Kasumi-1 (cell line): ENCODE measurements around the gene FHOD1.
A peak's percentile ranks its signal among the peaks of the same experiment; 100 is the strongest.

ENCODE experiments used
- DNase-seq, 2 experiments: peaks; one replicate each; lab custom pipeline; 2025; lab: John Stamatoyannopoulos, UW

FHOD1 gene

GRCh38 chr16:67207249-67208091, 39.8 kb downstream of the FHOD1 start:
- DNase-seq, result no peak

GRCh38 chr16:67206838-67207248, 40.4 kb downstream of the FHOD1 start:
- no peak for DNase-seq

GRCh38 chr16:67206129-67206837, 41.0 kb downstream of the FHOD1 start:
- no peak for DNase-seq

- DNase-seq, result no peak
Measured at GRCh38 chr16:67204076-67204475, 43.2 kb downstream of the FHOD1 start.

- no peak for DNase-seq
Measured at GRCh38 chr16:67202956-67203493, 44.3 kb downstream of the FHOD1 start.

GRCh38 chr16:67202426-67202825, 44.9 kb downstream of the FHOD1 start:
- DNase-seq, result no peak

- no peak for DNase-seq
Measured at GRCh38 chr16:67201411-67202345, 45.6 kb downstream of the FHOD1 start.

- DNase-seq, result no peak
Measured at GRCh38 chr16:67200491-67200890, 46.8 kb downstream of the FHOD1 start.

GRCh38 chr16:67199808-67200198, 47.5 kb downstream of the FHOD1 start:
- no peak for DNase-seq

GRCh38 chr16:67199011-67199807, 48.1 kb downstream of the FHOD1 start, which contains the start of gene ELMO3:
ELMO3 (plus strand) TSS chr16:67199131; CDS start chr16:67199327, 196 bp downstream.
- DNase-seq, result no peak

- peak; percentile 57 to 64 for DNase-seq
Measured at GRCh38 chr16:67198238-67198734, 49.0 kb downstream of the FHOD1 start.

GRCh38 chr16:67197704-67198103, 49.6 kb downstream of the FHOD1 start:
- DNase-seq, result no peak

GRCh38 chr16:67196881-67197280, 50.4 kb downstream of the FHOD1 start:
- no peak for DNase-seq

- DNase-seq, result no peak
Measured at GRCh38 chr16:67195676-67196075, 51.6 kb downstream of the FHOD1 start.

- no peak for DNase-seq
Measured at GRCh38 chr16:67194260-67194659, 53.0 kb downstream of the FHOD1 start.

- no peak for DNase-seq
Measured at GRCh38 chr16:67193536-67193935, 53.7 kb downstream of the FHOD1 start.

- no peak for DNase-seq
Measured at GRCh38 chr16:67192781-67193361, 54.4 kb downstream of the FHOD1 start.

- DNase-seq, result peak; percentile 94
Measured at GRCh38 chr16:67191995-67192681, 55.1 kb downstream of the FHOD1 start, which contains the start of gene E2F4. E2F4 (plus strand) TSS chr16:67192155; CDS start chr16:67192228, 73 bp downstream.

GRCh38 chr16:67191411-67191994, 55.8 kb downstream of the FHOD1 start:
- no peak for DNase-seq
